ENCODE data around the gene CNOT11.
"Not testable (repeated sequence)": the region's sequence is repeated elsewhere in the genome, so short reads cannot be mapped to it uniquely, and the experiment has no call there.

Gene CNOT11

DNA sequence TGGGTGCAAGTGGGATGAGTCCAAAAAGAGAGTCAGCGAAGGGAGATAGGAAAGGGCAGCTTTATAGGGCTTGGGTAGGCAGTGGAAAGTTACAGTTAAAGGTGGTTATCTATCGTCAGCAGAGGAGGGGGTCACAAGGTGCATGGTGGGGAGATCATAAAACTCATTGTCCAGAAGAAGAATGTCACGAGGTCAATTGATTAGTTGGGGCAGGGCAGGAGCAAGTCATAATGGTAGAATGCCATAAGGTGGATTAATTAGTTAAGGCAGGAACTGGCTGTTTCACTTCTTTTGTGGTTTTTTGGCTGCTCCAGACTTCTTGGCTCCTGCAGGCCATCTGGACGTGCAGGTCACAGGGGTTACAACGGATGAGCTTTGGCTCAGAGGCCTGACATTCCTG is 3.9 kb upstream of the CNOT11 start:
- not testable (repeated sequence) for DNase-seq

DNA sequence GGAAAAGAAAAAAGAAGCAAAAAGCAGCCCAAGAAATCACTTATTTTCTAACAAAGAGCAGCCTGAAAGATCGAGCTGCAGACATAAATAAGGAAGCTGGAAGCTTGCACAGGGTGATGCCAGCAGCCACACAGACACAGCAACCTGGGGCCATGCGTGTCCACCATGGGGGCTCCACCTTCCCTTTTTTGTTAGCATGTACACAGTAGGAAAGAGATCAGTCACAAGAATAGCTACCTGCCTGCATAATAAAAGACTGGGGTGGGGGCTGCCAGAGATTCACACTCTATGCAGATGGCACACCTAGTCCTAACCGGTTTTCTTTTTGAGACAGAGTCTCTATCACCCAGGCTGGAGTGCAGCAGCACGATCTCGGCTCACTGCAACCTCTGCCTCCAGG is 2.9 kb upstream of the CNOT11 start:
- DNase-seq = no peak

DNA sequence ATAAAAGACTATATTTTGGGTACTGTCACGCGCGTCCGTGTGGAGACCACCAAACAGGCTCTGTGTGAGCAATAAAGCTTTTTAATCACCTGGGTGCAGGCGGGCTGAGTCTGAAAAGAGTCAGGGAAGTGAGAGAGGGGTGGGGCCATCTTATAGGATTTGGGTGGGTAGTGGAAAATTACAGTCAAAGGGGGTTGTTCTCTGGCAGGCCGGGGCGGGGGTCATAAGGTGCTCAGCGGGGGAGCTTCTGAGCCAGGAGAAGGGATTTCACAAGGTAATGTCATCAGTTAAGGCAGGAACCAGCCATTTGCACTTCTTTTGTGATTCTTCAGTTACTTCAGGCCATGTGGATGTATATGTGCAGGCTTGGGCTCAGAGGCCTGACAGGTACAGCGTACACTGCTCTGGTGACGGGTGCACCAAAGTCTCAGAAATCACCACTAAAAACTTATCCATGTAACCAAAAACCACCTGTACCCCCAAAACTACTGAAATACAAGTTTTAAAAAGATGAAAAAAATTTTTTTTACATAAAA is 1.4 kb upstream of the CNOT11 start:
- not testable (repeated sequence) for DNase-seq

DNA sequence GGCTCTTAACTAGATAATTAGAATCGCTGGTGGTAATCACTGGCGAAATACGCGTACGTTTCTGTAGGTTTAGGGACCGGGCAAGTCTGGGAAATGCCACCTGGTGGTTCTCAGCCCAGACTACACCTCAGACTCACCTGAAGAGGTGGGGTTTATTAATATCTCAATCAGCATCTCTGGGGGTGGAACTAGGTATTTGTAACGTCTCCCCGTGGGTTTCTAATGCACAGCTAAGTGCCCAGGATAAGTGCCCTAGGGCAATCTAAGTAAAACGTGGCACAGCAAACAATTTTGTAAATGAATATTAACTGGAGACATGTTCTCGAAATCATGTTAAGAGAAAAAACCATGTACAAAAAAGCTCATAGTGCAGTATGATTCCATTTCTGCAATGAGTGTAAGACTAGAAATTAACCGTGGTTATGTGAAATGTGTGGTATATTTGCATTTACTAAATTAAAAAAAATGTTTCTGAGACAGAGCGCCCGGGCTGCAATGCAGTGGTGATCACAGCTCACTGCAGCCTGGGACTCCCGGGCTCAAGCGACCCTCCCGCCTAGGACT is 760 bp upstream of the CNOT11 start:
- no peak for DNase-seq

DNA sequence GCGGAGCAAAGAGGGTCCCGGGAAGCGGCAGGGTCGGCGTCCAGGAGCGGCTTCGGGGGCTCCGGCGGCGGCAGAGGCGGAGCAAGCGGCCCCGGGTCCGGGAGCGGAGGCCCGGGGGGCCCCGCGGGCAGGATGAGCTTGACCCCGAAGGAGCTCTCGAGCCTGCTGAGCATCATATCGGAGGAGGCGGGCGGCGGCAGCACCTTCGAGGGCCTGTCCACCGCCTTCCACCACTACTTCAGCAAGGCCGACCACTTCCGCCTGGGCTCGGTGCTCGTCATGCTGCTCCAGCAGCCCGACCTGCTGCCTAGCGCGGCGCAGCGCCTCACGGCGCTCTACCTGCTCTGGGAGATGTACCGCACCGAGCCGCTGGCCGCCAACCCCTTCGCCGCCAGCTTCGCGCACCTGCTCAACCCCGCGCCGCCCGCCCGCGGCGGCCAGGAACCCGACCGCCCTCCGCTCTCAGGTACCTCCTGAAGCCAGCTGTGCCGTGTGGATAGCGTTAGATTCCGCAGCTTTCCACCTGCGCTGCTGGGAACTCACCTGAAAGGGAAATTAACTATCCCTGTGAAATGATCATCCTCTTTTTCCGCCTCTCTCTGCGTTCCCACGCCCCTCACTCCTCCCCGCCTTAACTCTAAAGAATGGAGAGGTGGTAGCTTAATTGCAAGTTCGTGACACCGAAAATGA is 472 bp downstream of the CNOT11 start:
- DNase-seq = no peak

DNA sequence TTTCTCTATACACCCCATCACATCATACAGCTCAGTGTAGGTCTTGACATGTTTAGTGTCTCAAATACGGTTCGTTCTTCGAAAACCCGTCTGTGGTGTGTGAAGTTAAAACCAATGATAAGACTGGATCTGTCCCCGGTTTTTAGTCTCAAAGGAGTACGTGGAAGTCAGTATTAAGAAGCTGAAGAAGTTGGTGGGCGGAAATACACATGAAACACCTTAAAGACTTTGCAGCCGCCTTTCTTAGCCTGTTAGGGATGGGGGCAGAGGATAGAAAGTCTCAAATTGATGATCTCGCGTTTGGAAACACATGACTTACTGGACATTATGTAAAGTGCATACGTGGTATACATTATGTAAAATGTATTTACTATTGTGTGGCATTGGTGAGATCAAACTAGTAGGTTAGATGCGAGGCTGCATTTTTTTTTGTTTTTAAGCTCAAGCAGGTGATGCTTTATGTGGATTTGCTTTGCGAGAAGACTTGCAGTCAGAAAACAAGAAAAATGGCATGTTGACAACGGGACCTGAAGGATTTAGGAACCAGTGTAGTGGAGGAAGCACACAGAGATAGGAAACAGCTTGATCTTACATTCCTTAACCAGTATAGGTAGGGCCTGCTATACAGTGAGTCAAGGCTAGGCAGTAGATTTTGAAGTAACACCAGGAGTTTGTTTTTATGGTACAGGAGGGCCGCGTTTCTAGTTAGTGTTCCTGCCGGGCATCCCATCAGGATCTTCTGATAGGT is 1.2 kb downstream of the CNOT11 start:
- no peak for DNase-seq

DNA sequence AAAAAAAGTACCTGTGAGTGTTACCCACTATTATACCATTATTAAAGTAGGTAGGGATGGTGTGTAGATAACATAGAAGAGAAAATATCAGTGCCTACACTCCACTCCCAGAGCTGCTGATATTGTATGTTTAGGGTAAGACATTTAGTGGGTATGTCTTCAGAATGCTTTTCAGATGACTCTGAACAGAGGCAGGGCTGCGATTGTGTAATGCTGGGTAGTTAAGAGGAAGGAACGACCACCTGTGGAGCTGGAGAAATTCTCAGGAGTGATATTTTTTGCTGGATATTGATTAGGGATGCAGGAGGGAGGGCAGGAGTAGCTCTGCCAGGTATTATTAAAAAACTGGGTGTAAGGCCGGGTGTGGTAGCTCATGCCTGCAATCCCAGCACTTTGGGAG is 2.8 kb downstream of the CNOT11 start:
- DNase-seq = no peak

DNA sequence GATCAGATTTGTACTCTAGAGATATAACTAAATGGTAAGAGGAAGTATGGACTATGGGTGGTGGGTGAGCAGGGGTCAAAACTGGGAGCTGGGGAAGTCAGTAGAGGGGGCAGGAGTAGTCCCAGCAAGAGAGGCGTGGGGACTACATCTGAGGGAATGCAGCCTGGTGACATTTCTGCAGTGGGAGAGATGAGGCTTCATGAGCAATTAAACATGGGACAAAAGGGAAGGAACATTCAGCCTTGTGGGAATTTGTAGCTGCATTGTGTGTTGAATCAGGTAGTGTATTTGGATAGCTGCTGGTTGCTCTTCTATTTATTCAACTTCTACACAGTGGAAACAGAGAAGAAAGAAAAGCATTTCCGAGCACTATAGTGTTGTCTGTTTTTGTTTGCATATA is 3.6 kb downstream of the CNOT11 start:
- DNase-seq = no peak

DNA sequence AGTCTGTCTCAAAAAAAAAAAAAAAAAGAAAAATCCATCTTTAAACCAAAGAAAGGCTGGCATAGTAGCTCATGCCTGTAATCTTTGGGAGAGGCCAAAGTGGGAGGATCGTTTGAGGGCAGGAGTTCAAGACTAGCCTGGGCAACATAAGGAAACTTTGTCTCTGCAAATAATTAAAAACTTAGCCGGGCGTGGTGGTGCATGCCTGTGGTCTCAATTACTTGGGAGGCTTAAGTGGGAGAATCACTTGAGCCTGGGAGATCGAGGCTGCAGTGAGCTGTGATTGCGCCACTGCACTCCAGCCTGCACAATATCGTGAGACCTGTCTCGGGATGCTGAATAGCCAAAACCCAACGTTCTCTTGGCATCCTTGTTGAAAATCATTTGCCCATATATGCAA is 6.1 kb downstream of the CNOT11 start:
- no peak for DNase-seq

DNA sequence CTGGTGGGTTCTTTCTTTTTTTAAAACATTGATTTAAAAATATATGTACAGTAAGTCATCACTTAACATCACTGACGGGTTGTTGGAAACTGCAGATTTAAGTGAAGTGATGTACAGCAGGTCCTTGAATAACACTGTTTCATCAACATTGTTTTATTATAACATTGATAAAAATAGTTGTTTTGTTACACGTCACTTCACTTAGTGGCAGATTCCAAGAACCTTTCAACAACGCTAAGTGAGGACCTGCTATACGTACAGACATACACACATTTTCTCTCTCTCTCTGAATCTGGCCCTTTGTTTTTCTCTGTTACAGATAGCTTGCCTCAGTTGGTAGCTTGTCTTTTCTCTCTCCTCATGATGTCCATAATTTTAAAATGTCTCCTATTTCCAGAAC is 9.5 kb downstream of the CNOT11 start:
- DNase-seq = no peak

DNA sequence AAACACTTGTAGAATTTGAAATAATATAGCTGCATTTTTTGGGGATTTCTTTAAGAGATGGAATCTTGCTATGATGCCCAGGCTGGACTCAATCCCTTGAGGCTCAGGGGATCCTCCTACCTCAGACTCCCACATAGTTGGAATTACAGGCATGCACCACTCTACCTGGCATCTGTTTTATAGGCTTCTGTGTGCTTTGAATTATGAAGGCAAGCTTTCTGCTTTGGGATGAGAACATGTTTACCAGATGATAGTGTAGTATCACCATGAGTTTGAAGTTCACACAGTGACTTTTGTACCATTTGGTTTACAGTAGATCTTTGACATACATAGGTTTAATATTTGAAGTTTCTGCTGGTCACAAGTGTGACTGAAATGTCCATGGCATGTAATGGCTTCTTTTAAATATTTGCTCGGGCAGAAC is 10.7 kb downstream of the CNOT11 start:
- no peak for DNase-seq

DNA sequence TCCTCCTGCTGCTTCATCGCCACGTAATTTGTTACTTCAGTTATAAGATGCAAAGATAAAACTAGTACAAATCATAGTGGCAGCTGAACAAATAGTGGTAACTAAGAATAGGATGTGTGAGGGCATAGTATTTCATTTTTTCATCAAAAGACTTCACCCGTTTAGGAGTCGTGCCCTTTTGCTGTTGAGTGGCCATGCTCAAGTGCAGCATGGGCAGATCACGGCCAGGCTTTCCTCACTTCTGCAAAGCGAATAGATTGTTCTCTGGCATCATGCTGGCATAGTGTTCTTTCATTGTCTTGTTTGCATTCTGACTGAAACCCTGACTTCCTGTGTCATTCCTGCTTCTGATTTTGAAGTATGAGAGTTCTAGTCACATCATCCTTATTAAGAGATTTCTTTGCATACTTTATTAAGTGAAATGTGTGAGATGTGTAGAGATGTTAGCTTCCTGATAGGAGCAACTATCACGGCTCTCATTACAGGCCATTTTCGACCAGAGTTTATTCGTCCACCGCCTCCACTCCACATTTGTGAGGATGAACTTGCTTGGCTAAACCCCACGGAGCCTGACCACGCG is 11.8 kb downstream of the CNOT11 start:
- DNase-seq = no peak

DNA sequence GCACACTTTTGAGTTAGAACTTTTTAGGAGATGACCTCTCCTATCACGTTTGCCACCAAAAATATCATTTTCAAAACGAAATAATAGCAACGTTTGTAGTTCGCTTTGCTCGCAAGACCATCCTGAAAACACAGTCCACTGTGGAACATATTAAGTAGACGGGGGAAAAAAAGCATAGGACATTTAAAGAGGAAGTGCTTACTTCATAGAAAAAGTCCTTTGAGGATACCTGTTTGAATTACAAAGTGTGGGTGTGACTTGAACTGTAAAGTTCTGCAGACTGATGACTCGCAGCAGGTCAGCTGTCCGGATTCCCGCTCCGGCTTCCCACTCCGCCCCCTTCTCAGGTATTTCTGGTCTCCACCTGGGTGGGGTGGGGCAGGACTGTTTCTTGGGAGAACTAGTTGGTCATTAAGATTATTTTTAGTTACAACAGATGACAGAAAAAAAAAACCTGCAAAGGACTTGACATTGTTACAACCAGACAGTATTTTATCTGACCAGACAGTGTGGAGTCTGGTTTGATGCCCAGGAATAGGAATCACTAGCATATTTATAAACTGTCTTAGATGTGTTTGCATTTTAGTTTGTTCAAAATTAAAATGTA is 13.3 kb downstream of the CNOT11 start:
- DNase-seq = no peak

DNA sequence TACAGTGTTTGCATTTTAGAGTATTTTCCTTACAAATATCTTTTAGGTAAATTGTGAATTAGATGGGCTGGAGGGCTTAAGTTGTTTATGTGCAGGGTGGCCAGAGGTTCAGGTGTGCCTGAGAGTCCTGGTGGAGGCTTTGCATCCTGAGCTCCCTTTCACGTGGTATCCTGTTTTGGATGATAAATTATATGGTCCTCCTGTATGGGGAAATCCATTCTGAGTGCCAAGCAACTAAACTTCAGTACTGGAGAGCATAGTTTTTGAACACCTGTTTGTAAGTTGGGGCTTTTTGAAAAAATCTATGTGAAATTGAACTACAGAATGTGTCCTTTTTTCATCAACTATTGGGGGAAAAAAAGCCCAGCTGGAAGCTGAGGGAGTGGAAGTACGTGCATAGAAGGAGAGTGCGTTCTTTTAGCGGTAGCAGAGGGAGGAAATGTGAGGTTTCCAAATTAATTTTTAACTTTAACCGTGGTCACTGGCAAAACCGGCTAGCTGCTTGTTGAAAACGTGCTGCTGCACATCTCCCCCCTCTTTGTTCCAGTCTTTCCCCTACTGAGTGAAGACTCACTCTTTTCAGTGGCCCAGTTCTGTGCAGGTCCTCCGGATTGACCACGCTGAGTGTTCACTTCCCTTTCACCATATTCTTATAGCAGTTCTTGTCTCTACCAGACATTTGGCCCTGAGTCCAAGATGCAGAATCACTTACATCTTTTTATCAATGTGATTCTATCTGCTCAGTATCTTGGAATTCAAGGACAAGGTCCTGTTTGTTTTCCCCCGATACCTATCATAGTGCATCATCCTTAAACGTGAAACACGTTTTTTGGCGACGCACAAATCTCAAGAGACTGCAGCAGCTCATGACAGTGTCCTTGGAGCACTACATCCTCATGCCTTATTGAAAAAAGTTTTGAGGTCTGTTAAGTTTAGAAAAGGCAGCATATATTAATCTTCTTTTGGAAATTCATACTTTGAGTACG is 15.3 kb downstream of the CNOT11 start:
- no peak for DNase-seq

DNA sequence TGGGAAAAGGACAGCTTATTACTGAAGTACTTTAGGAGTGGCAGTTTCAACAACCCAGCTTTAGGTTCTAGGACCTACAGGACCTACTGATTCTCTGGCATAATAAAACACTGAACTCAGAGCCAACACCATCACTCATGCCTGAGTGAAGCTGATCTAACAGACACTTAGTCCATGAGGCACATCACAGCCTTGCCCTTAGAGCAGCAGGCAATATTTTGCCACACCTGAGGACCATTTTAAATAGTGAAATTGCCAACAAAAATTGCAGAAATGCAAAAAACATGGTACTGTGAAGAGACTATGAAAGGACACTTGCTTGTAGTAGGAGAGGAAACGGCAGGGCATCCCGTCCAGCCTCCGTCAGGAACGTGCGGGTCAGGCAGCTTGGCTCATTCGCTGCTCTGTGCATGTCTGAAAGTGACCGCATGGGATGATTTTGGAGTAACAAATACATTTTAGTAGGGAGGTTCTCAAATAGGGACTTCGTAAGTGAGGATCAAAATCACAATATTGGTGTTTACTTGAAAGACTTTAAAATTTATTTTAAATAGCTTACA is 18.1 kb downstream of the CNOT11 start:
- DNase-seq = no peak

DNA sequence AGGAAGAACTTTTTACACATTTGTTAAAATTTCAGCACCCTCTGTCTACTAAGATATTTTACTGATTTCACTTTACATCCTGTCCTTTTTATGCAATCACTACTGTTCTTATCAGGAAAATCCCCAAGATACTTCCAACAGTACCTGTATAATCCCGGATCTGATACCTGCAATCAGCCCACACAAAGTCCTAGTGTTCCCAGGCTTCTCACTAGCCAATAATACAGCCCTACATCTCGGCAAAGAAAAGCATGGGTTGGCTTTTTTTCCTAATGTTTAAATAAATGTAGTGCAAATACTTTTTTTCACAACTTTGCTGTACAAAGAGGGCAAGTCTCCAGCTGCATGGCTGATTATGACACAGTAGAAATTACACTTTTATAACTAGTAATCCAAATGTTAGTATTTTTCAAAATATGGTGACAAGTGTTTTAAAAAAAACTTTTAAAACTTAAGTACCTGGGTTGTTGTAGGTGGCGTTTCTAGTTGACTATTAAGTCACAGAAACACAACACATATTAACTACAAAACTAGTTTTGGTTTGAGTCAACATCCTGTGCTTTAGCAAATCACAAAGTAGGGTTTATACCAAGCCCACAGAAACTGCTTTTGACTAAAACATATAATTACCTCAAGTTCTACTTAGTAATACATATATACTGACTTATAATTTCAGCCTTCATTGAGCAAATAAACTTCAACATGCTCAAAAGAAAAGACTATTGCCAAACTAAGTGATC is 19.5 kb downstream of the CNOT11 start:
- no peak for DNase-seq

DNA sequence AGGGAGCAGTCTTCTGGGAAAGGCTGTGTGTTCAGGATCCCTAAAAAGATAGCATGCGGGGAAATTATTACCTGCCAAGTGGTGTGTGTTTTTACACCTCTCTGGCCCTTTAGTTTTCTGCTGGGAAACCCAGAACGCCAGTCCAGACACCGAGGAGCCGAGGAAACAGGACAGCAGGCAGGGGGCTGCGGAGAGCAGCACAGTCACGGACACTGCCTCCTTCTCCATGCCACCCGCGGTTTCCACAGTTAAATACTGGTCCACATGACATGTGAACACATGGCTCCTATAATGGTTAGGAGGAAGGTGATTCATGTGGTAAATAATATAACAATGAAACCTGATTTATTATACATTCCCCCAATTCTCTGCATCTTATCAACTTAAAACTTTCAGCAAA is 20.4 kb downstream of the CNOT11 start:
- DNase-seq = no peak

DNA sequence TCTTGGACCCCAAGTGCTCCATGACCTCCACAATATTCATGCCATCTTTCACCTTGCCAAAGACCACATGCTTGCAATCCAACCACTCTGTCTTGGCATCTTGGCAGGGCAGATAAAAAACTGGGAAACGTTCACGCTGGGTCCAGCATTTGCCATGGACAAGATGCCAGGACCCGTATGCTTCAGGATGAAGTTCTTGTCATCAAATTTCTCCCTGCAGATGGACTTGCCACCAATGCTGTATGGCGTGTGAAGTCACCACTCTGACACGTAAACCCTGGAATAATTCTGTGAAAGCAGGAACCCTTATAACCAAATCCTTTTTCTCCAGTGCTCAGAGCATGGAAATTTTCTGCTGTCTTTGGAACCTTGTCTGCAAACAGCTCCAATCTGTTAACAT is 21.5 kb downstream of the CNOT11 start:
- no peak for DNase-seq

DNA sequence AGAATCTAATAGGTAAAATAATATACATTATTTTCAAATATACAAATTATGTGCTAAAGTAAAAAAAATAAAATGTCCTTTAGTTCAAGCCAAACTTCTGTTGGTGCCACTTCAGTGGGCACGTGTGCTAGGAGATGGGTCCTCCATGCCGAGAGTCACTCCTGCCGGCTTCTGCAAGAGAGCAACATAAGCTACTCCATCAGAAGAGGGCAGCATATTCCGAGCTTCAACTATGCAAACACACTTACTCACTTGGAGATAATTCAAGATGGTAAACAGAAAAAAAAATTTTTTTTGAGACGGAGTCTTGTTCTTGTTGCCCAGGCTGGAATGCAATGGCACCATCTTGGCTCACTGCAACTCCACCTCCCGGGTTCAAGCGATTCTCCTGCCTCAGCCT is 24.4 kb downstream of the CNOT11 start:
- DNase-seq = no peak

DNA sequence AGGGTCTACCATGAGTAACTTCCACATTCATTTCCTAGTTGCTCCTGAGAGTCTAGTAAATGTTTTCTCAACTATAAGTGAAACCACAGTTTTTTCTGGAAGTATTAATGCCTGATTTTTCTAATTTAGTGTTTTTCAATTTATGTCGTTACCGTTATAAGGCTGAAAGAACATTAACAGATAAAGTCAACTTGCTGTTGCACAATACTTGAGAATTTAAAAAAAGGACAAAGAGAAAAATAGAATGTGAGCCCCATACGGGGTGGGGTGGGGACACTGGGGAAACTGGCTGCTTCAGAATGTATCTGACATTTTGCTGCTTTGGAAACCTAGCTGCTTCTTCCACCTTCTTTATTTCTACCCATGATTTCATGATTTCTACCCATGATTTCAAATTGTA is 26.2 kb downstream of the CNOT11 start:
- no peak for DNase-seq

DNA sequence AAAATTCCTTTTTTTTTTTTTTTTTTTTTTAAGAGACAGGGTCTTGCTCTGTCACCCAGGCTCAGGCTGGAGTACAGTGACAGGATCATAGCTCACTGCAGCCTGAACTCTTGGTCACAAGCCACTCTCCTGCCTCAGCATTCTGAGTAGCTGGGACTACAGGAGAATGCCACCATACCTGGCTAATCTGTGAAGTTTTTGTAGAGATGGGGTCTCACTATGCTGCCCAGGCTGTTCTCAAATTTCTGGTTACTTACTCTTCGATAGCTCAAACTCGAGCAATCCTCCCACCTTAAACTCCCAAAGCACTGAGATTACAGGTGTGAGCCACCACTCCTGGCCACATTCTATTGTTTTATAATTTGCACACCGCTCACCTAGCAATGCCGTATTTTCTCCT is 28.8 kb downstream of the CNOT11 start:
- DNase-seq = no peak
